Measurements from ENCODE around the gene TMEM151B.

DNA sequence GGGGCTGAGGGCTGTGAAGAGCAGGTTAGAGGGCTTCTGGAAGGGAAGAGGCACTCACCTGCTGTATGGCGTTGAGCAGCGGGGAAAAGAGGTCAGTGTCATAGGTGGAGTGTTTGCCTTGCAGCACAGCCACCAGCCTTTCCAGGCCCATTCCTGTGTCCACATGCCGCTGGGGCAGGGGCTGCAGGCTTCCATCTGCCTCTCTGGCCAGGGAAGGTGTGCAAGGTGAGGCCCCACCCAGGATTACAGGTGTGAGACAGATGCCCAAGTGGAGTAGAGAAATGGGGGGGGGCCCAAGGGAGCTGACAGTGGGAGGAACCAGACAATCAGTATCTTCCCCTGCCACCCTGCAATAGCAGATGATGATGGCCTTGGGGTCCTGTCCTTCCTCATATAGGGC is 40.0 kb downstream of the TMEM151B start:
- TF ChIP-seq JUN (IDR thresholded peaks at IDR 0.05) = no peak
- TF ChIP-seq HOXB13 (CRISPR knock-in tag; IDR thresholded peaks at IDR 0.05; ENCODE audit: low read depth) = no peak
- TF ChIP-seq HOXB5 (CRISPR knock-in tag; IDR thresholded peaks at IDR 0.05) = no peak
- no peak for TF ChIP-seq RCOR1 (IDR thresholded peaks at IDR 0.05; ENCODE audit: low read depth, low read length)
- no peak for TF ChIP-seq MYC (IDR thresholded peaks at IDR 0.05; ENCODE audit: borderline replicate concordance, low read length)
- TF ChIP-seq, protein P1, sequence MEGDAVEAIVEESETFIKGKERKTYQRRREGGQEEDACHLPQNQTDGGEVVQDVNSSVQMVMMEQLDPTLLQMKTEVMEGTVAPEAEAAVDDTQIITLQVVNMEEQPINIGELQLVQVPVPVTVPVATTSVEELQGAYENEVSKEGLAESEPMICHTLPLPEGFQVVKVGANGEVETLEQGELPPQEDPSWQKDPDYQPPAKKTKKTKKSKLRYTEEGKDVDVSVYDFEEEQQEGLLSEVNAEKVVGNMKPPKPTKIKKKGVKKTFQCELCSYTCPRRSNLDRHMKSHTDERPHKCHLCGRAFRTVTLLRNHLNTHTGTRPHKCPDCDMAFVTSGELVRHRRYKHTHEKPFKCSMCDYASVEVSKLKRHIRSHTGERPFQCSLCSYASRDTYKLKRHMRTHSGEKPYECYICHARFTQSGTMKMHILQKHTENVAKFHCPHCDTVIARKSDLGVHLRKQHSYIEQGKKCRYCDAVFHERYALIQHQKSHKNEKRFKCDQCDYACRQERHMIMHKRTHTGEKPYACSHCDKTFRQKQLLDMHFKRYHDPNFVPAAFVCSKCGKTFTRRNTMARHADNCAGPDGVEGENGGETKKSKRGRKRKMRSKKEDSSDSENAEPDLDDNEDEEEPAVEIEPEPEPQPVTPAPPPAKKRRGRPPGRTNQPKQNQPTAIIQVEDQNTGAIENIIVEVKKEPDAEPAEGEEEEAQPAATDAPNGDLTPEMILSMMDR (IDR thresholded peaks at IDR 0.05) = no peak
- no peak for TF ChIP-seq POLR2A (IDR thresholded peaks at IDR 0.05; ENCODE audit: low read length)
- TF ChIP-seq CEBPB (IDR thresholded peaks at IDR 0.05) = no peak
- no peak for TF ChIP-seq SMC3 (IDR thresholded peaks at IDR 0.05)
